Neural cell (in vitro differentiated cells): Measurements from ENCODE around the gene CARMIL1. TPM values are rescaled to one million over a fixed set of nuclear protein-coding genes. Genes with fewer than 3 reads are reported as not detected.

Source experiments
- H2AFZ ChIP-seq: fragments of 200-600, 300-800 bp; sonication (generic), shearing (Covaris generic); 2 replicates; pipeline ENCODE4 v1.6.0; 2014; ENCODE audit warnings: low read depth, mild to moderate bottlenecking, antibody characterized with exemption, low read length, moderate library complexity
- H3F3A ChIP-seq: fragments of 200-600 bp; shearing (Covaris generic); 2 replicates; pipeline ENCODE4 v1.6.1; 2016; ENCODE audit warnings: mild to moderate bottlenecking, moderate library complexity, mixed read lengths, antibody characterized with exemption, low read length; ENCODE audit not compliant: insufficient read depth, poor library complexity, severe bottlenecking
- H3K27ac ChIP-seq: fragments of 200-600, 300-800 bp; sonication (generic), shearing (Covaris generic); 2 replicates; pipeline ENCODE4 v1.5.1; 2014; ENCODE audit warnings: mild to moderate bottlenecking, low read length, moderate library complexity
- H3K27me3 ChIP-seq: fragments of 300-800, 200-600 bp; sonication (generic), shearing (Covaris generic); 2 replicates; pipeline ENCODE4 v1.6.0; 2014; ENCODE audit warnings: mild to moderate bottlenecking, low read depth, low read length, moderate library complexity; ENCODE audit not compliant: insufficient read depth
- H3K36me3 ChIP-seq: fragments of 300-800, 200-600 bp; sonication (generic), shearing (Covaris generic); 2 replicates; pipeline ENCODE4 v1.5.1; 2014; ENCODE audit warnings: mild to moderate bottlenecking, antibody characterized with exemption, low read length, moderate library complexity; ENCODE audit not compliant: insufficient read depth
- H3K4me2 ChIP-seq: fragments of 300-800, 200-600 bp; sonication (generic), shearing (Covaris generic); 2 replicates; pipeline ENCODE4 v1.6.0; 2014; ENCODE audit warnings: mild to moderate bottlenecking, low read length
- H3K4me3 ChIP-seq: fragments of 300-800, 200-600 bp; sonication (generic), shearing (Covaris generic); 2 replicates; pipeline ENCODE4 v1.5.1; 2014; ENCODE audit warnings: mild to moderate bottlenecking, low read length, moderate library complexity
- H3K79me2 ChIP-seq: fragments of 200-600 bp; shearing (Covaris generic); replicated peaks from 2 replicates; pipeline ENCODE4 v1.6.0; 2014; ENCODE audit warnings: mild to moderate bottlenecking, low read length, moderate library complexity; ENCODE audit not compliant: insufficient read depth
- H3K9ac ChIP-seq: fragments of 300-800, 200-600 bp; sonication (generic), shearing (Covaris generic); 2 replicates; pipeline ENCODE4 v1.6.1; 2016; ENCODE audit warnings: mild to moderate bottlenecking, low read length, mixed read lengths
- H3K9me2 ChIP-seq: fragments of 200-600 bp; shearing (Covaris generic); 2 replicates; pipeline ENCODE4 v1.6.1; 2016; ENCODE audit warnings: mild to moderate bottlenecking, low read length, mixed read lengths; ENCODE audit not compliant: insufficient read depth
- H3K9me3 ChIP-seq: fragments of 200-600, 300-800 bp; sonication (generic), shearing (Covaris generic); 2 replicates; pipeline ENCODE4 v1.6.1; 2016; ENCODE audit warnings: mild to moderate bottlenecking, mixed run types, low read length, moderate library complexity, mixed read lengths
- H4K20me1 ChIP-seq: fragments of 200-600 bp; shearing (Covaris generic); 2 replicates; pipeline ENCODE4 v1.6.1; 2016; ENCODE audit warnings: mild to moderate bottlenecking, mixed run types; ENCODE audit not compliant: insufficient read depth
- CTCF ChIP-seq: fragments of 450-650 bp; IDR thresholded peaks from 2 replicates; pipeline ENCODE4 v1.5.1; 2014; ENCODE audit warnings: antibody characterized with exemption, mild to moderate bottlenecking, moderate library complexity; ENCODE audit not compliant: poor library complexity, severe bottlenecking
- EP300 ChIP-seq: fragments of 450-650 bp; conservative IDR thresholded peaks from 2 replicates; pipeline ENCODE4 v1.6.1; 2014; ENCODE audit warnings: antibody characterized with exemption, mild to moderate bottlenecking, moderate library complexity; ENCODE audit not compliant: poor library complexity, severe bottlenecking
- EZH2 ChIP-seq: fragments of 200-600, 300-800 bp; shearing (Covaris generic), sonication (generic); IDR thresholded peaks from 2 replicates; pipeline ENCODE4 v1.6.1; 2014; ENCODE audit warnings: antibody characterized with exemption, low read length, borderline replicate concordance, mild to moderate bottlenecking; ENCODE audit not compliant: insufficient read depth, poor library complexity, severe bottlenecking
- MXI1 ChIP-seq: fragments of 450-650 bp; conservative IDR thresholded peaks from 2 replicates; pipeline ENCODE4 v1.6.1; 2014; ENCODE audit warnings: antibody characterized with exemption, mild to moderate bottlenecking; ENCODE audit not compliant: poor library complexity, severe bottlenecking
- POLR2AphosphoS5 ChIP-seq: IDR thresholded peaks from 2 replicates; pipeline ENCODE4 v1.6.1; 2012
- RAD21 ChIP-seq: fragments of 450-650 bp; conservative IDR thresholded peaks from 2 replicates; pipeline ENCODE4 v1.6.1; 2014; ENCODE audit warnings: antibody characterized with exemption, mild to moderate bottlenecking, moderate library complexity
- REST ChIP-seq: IDR thresholded peaks from 2 replicates; pipeline ENCODE4 v1.6.1; 2012; ENCODE audit warnings: borderline replicate concordance
- SMC3 ChIP-seq: fragments of 450-650 bp; conservative IDR thresholded peaks from 2 replicates; pipeline ENCODE4 v1.6.1; 2014; ENCODE audit warnings: antibody characterized with exemption, mild to moderate bottlenecking, moderate library complexity; ENCODE audit not compliant: poor library complexity
- TAF1 ChIP-seq: IDR thresholded peaks from 2 replicates; pipeline ENCODE4 v1.6.1; 2012; ENCODE audit warnings: low read depth
- polyA plus RNA-seq: library from polyadenylated mRNA; depleted of rRNA; stranded (reverse); fragments of >200 nt; gene quantifications from 2 replicates; pipeline ENCODE4 v1.2.3, GENCODE V29; 2014

Gene CARMIL1
- polyA plus RNA-seq, 1 donor from 2014 or later, result 5.3 TPM

GRCh38 chr6:25603251-25603650 is 324.1 kb downstream of the CARMIL1 start:
- Histone ChIP-seq H3K79me2 (no peaks in the 10 kb centered on the region), H3K9me3 (no peaks in the 10 kb centered on the region), H3K36me3 (no peaks in the 10 kb centered on the region), H3K9ac (no peak overlapping the region), H3K9me2 (no peaks in the 10 kb centered on the region), H3K4me2 (no peak overlapping the region), H3K27me3 (no peaks in the 10 kb centered on the region), H3F3A (no peaks in the 10 kb centered on the region), H4K20me1 (no peaks in the 10 kb centered on the region), H2AFZ (no peak overlapping the region), H3K4me3 (no peak overlapping the region), H3K27ac (no peak overlapping the region)
- TF ChIP-seq REST, result no peak
- no peak for TF ChIP-seq EZH2
- TF ChIP-seq EP300, result no peak
- TF ChIP-seq POLR2AphosphoS5, result no peak
- no peak for TF ChIP-seq RAD21
- no peak for TF ChIP-seq TAF1

GRCh38 chr6:25606151-25606550 is 327.0 kb downstream of the CARMIL1 start:
- Histone ChIP-seq H3F3A (no peaks in the 10 kb centered on the region), H3K27ac (no peak overlapping the region), H3K36me3 (no peaks in the 10 kb centered on the region), H3K27me3 (no peaks in the 10 kb centered on the region), H3K9me2 (no peaks in the 10 kb centered on the region), H3K4me3 (no peak overlapping the region), H3K9me3 (no peaks in the 10 kb centered on the region), H3K4me2 (no peak overlapping the region), H3K9ac (no peak overlapping the region), H2AFZ (no peak overlapping the region), H4K20me1 (no peaks in the 10 kb centered on the region), H3K79me2 (no peaks in the 10 kb centered on the region)
- TF ChIP-seq TAF1 (no peak), CTCF (no peak), RAD21 (no peak), POLR2AphosphoS5 (no peak), EZH2 (no peak), EP300 (no peak), SMC3 (no peak)

- H3F3A ChIP-seq, result no peaks in the 10 kb centered on the region
- no peak overlapping the region for H3K9ac ChIP-seq
- H3K9me2 ChIP-seq, result no peaks in the 10 kb centered on the region
- no peaks in the 10 kb centered on the region for H3K79me2 ChIP-seq
- H4K20me1 ChIP-seq, result no peaks in the 10 kb centered on the region
- TF ChIP-seq POLR2AphosphoS5, result no peak
- no peak for TF ChIP-seq CTCF
- TF ChIP-seq RAD21, result no peak
- no peak for TF ChIP-seq EP300
- TF ChIP-seq EZH2, result no peak
- no peak for TF ChIP-seq MXI1
- no peak for TF ChIP-seq SMC3
- TF ChIP-seq REST, result no peak
- no peak for TF ChIP-seq TAF1
- no peak overlapping the region for H3K4me2 ChIP-seq
- H3K4me3 ChIP-seq, result no peak overlapping the region
- no peak overlapping the region for H3K27ac ChIP-seq
- no peaks in the 10 kb centered on the region for H3K27me3 ChIP-seq
- no peak overlapping the region for H2AFZ ChIP-seq
- H3K36me3 ChIP-seq, result no peaks in the 10 kb centered on the region
- H3K9me3 ChIP-seq, result no peaks in the 10 kb centered on the region
Measured at GRCh38 chr6:25608558-25609174, 329.5 kb downstream of the CARMIL1 start.
